Trophoblast cell (in vitro differentiated cells and primary cell): ENCODE data around the gene ZNG1E. TPM values are rescaled to one million over a fixed set of nuclear protein-coding genes. Genes with fewer than 3 reads are reported as not detected.
"Not testable (repeated sequence)": the region's sequence is repeated elsewhere in the genome, so short reads cannot be mapped to it uniquely, and the experiment has no call there.

Experiments used
- DNase-seq, 2 donors: peaks; one replicate each; pipeline ENCODE4 v3.0.0-alpha.2; 2016
- H2AFZ ChIP-seq: 2 replicates; pipeline ENCODE4 v1.6.1; 2013; ENCODE audit warnings: low read length, moderate library complexity, mild to moderate bottlenecking; ENCODE audit not compliant: insufficient read depth, poor library complexity
- H2AK5ac ChIP-seq: 2 replicates; pipeline ENCODE4 v1.6.1; 2013; ENCODE audit warnings: mild to moderate bottlenecking, low read length
- H2BK120ac ChIP-seq: 2 replicates; pipeline ENCODE4 v1.6.1; 2013; ENCODE audit warnings: low read length, mild to moderate bottlenecking, moderate library complexity; ENCODE audit not compliant: insufficient read depth, poor library complexity
- H2BK12ac ChIP-seq: 2 replicates; pipeline ENCODE4 v1.6.1; 2013; ENCODE audit warnings: mild to moderate bottlenecking, low read length, moderate library complexity
- H2BK5ac ChIP-seq: 2 replicates; pipeline ENCODE4 v1.6.1; 2013; ENCODE audit warnings: low read length, low read depth, moderate library complexity, mild to moderate bottlenecking; ENCODE audit not compliant: poor library complexity
- H3K14ac ChIP-seq: 2 replicates; pipeline ENCODE4 v1.6.1; 2013; ENCODE audit warnings: mild to moderate bottlenecking, low read length
- H3K18ac ChIP-seq: 2 replicates; pipeline ENCODE4 v1.6.1; 2013; ENCODE audit warnings: mild to moderate bottlenecking, low read length
- H3K23ac ChIP-seq: 2 replicates; pipeline ENCODE4 v1.6.1; 2013; ENCODE audit warnings: low read length
- H3K27ac ChIP-seq: 2 replicates; pipeline ENCODE4 v1.5.1; 2013; ENCODE audit warnings: low read depth, mild to moderate bottlenecking, inconsistent platforms, low read length, moderate library complexity
- H3K27me3 ChIP-seq: 2 replicates; pipeline ENCODE4 v1.6.1; 2013; ENCODE audit warnings: inconsistent platforms, mild to moderate bottlenecking, low read length, moderate library complexity; ENCODE audit not compliant: insufficient read depth
- H3K36me3 ChIP-seq, 2 experiments: 1 replicate in 1 of 2; 2 replicates in 1 of 2; pipeline ENCODE4 v1.6.1; 2013; ENCODE audit warnings: low read length in 2 of 2, mild to moderate bottlenecking in 2 of 2, moderate library complexity in 1 of 2; ENCODE audit not compliant: insufficient read depth in 2 of 2, control insufficient read depth in 1 of 2
- H3K4ac ChIP-seq: 2 replicates; pipeline ENCODE4 v1.6.1; 2013; ENCODE audit warnings: low read depth, mild to moderate bottlenecking, low read length, moderate library complexity
- H3K4me1 ChIP-seq, 2 experiments: 1 replicate in 1 of 2; 2 replicates in 1 of 2; pipeline ENCODE4 v1.6.1; 2013; ENCODE audit warnings: low read length in 2 of 2, mild to moderate bottlenecking in 2 of 2, moderate library complexity in 1 of 2; ENCODE audit not compliant: insufficient read depth in 2 of 2, control insufficient read depth in 1 of 2
- H3K4me2 ChIP-seq: 2 replicates; pipeline ENCODE4 v1.6.1; 2013; ENCODE audit warnings: inconsistent platforms, mild to moderate bottlenecking, low read length, moderate library complexity
- H3K4me3 ChIP-seq: 2 replicates; pipeline ENCODE4 v1.5.1; 2013; ENCODE audit warnings: mild to moderate bottlenecking, low read depth, low read length, inconsistent platforms
- H3K79me1 ChIP-seq: one replicate; pipeline ENCODE4 v1.6.1; 2013; ENCODE audit warnings: low read length
- H3K79me2 ChIP-seq: 2 replicates; pipeline ENCODE4 v1.6.1; 2013; ENCODE audit warnings: low read length, mild to moderate bottlenecking; ENCODE audit not compliant: control insufficient read depth, insufficient read depth, poor library complexity
- H3K9ac ChIP-seq: 2 replicates; pipeline ENCODE4 v1.6.1; 2013; ENCODE audit warnings: mild to moderate bottlenecking, low read length
- H3K9me3 ChIP-seq: 2 replicates; pipeline ENCODE4 v1.6.1; 2013; ENCODE audit warnings: low read depth, mild to moderate bottlenecking, control low read depth, inconsistent platforms, low read length; ENCODE audit not compliant: insufficient read depth
- H4K12ac ChIP-seq: 2 replicates; pipeline ENCODE4 v1.6.1; 2013; ENCODE audit warnings: low read depth, mild to moderate bottlenecking, low read length, moderate library complexity
- H4K8ac ChIP-seq: 2 replicates; pipeline ENCODE4 v1.6.1; 2013; ENCODE audit warnings: low read depth, mild to moderate bottlenecking, low read length, moderate library complexity
- H4K91ac ChIP-seq: one replicate; pipeline ENCODE4 v1.6.1; 2013; ENCODE audit warnings: low read depth, mild to moderate bottlenecking, low read length, moderate library complexity
- WGBS: extraction: QIAGEN DNeasy Blood & Tissue Kit; methylation state at CpG from one replicate; pipeline ENCODE4 v1.1.7; 2013; ENCODE audit warnings: missing lambda C conversion rate; ENCODE audit not compliant: insufficient read length, insufficient coverage; ENCODE audit errors: extremely low coverage; 5-methylcytosine and 5-hydroxymethylcytosine counted together
- polyA plus RNA-seq: library from polyadenylated mRNA; stranded (reverse); fragments of 200-250 nt; gene quantifications from 2 replicates; pipeline ENCODE4 v1.2.3, GENCODE V29; 2013

ZNG1E gene
- polyA plus RNA-seq: 22.1 and 22.5 TPM in 2 replicates

DNA sequence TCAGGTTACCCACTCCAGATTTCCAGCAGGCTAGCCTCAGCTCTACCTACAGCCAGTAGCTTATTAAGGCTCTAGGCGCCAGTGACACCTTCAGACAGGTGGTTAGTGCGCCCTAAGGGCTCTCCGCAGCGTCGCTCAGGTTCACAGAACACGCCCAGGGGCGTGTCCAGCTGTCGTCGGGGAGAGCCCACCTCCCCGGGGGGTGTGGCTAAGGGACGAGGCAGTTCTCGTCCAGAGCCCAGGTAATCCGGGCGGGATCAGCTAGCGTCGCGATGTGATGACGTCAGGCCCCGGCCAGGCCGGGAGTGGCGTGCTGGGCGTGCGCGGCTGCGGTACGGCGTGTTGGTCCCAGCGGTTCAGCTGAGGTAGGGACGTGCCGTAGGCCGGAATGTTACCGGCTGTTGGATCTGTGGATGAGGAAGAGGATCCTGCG is at the start of gene ZNG1E:
Gene ZNG1E (plus strand): TSS at position 340 of the 433 bp plus-strand sequence. CDS start 49 bp downstream, at position 389.
- not testable (repeated sequence) for H2AFZ ChIP-seq, H3K4me1 ChIP-seq, H3K79me2 ChIP-seq, H4K8ac ChIP-seq, H3K18ac ChIP-seq, H2BK12ac ChIP-seq, H2BK120ac ChIP-seq, H3K4ac ChIP-seq, H3K9me3 ChIP-seq, H3K23ac ChIP-seq, H3K14ac ChIP-seq, H2BK5ac ChIP-seq, H3K36me3 ChIP-seq, H4K12ac ChIP-seq, H3K9ac ChIP-seq, H3K27me3 ChIP-seq, H2AK5ac ChIP-seq, H3K79me1 ChIP-seq
- H3K4me3 ChIP-seq: peak within 1 kb of the TSS; percentile 76
- no CpG with 5 or more reads among the region's 33 CpGs for WGBS
- peak; percentile 71 to 78 for DNase-seq
- peak within 1 kb of the TSS; percentile 25 for H3K27ac ChIP-seq
- H4K91ac ChIP-seq: peak within 1 kb of the TSS; percentile 14
- peak within 1 kb of the TSS; percentile 47 for H3K4me2 ChIP-seq

- H4K8ac ChIP-seq, H3K4me2 ChIP-seq, H3K4me3 ChIP-seq, H3K79me1 ChIP-seq, DNase-seq, H2AFZ ChIP-seq, H2BK12ac ChIP-seq, H2BK5ac ChIP-seq, H3K27ac ChIP-seq, H3K9me3 ChIP-seq, H3K23ac ChIP-seq, H4K91ac ChIP-seq, H3K36me3 ChIP-seq, H3K18ac ChIP-seq, H3K4me1 ChIP-seq, H3K27me3 ChIP-seq, H3K9ac ChIP-seq, H3K14ac ChIP-seq, H2AK5ac ChIP-seq, H3K79me2 ChIP-seq, H2BK120ac ChIP-seq, H4K12ac ChIP-seq, H3K4ac ChIP-seq: not testable (repeated sequence)
- no CpG with 5 or more reads among the region's 2 CpGs for WGBS
These were observed 2.1 kb upstream of the ZNG1E start for GRCh38 chr9:65673579-65673978.

GRCh38 chr9:65675018-65675417 is 710 bp upstream of the ZNG1E start:
- WGBS: no CpG with 5 or more reads among the region's 5 CpGs
- peak in 1 of 2 donors; percentile 4 for DNase-seq

GRCh38 chr9:65676389-65676788 is 661 bp downstream of the ZNG1E start:
- not testable (repeated sequence) for DNase-seq, H3K4me3 ChIP-seq, H2AK5ac ChIP-seq, H3K27ac ChIP-seq, H3K36me3 ChIP-seq, H4K12ac ChIP-seq, H4K8ac ChIP-seq, H2BK12ac ChIP-seq, H3K9ac ChIP-seq, H3K9me3 ChIP-seq, H3K27me3 ChIP-seq, H3K23ac ChIP-seq, H3K4me1 ChIP-seq, H3K14ac ChIP-seq, H2BK120ac ChIP-seq, H2BK5ac ChIP-seq, H4K91ac ChIP-seq, H2AFZ ChIP-seq, H3K18ac ChIP-seq, H3K79me2 ChIP-seq, H3K79me1 ChIP-seq, H3K4ac ChIP-seq
- WGBS: no CpG with 5 or more reads among the region's 11 CpGs
- H3K4me2 ChIP-seq: peak overlapping the region; percentile 47

More at GRCh38 chr9:65675018-65675417, 710 bp upstream of the ZNG1E start:
- H4K91ac ChIP-seq, H3K18ac ChIP-seq, H3K79me2 ChIP-seq, H3K9ac ChIP-seq, H2AFZ ChIP-seq, H3K36me3 ChIP-seq, H3K14ac ChIP-seq, H2AK5ac ChIP-seq, H4K8ac ChIP-seq, H3K79me1 ChIP-seq, H3K4me2 ChIP-seq, H3K27ac ChIP-seq, H3K4me3 ChIP-seq, H4K12ac ChIP-seq, H3K4me1 ChIP-seq, H2BK12ac ChIP-seq, H2BK120ac ChIP-seq, H2BK5ac ChIP-seq, H3K4ac ChIP-seq, H3K9me3 ChIP-seq, H3K23ac ChIP-seq, H3K27me3 ChIP-seq: not testable (repeated sequence)
